GM13976 (cell line): ENCODE measurements around the gene MYH6.
"Not testable (repeated sequence)": the region's sequence is repeated elsewhere in the genome, so short reads cannot be mapped to it uniquely, and the experiment has no call there.

Source experiments
- DNase-seq: peaks from one replicate; pipeline ENCODE4 v3.0.0; 2012; ENCODE audit warnings: low spot score
- in situ Hi-C: fragments of 300-500 bp; cut with MboI; formaldehyde crosslinking; loops from one replicate; pipeline ENCODE4 v1.12.0; 2022; ENCODE audit warnings: low sequenced_read_pairs, mixed read lengths, inconsistent platforms; ENCODE audit not compliant: unreplicated experiment
- TF ChIP-seq, protein P1 (sequence below): IDR thresholded peaks from 2 replicates; pipeline ENCODE4 v1.5.1; 2012; ENCODE audit warnings: borderline replicate concordance, mild to moderate bottlenecking; ENCODE audit not compliant: insufficient read depth; ENCODE audit errors: extremely low read depth, missing control alignments, control extremely low read depth

Gene MYH6

GRCh38 chr14:23392613-23393012 is 15.5 kb downstream of the MYH6 start:
- TF ChIP-seq, protein P1, sequence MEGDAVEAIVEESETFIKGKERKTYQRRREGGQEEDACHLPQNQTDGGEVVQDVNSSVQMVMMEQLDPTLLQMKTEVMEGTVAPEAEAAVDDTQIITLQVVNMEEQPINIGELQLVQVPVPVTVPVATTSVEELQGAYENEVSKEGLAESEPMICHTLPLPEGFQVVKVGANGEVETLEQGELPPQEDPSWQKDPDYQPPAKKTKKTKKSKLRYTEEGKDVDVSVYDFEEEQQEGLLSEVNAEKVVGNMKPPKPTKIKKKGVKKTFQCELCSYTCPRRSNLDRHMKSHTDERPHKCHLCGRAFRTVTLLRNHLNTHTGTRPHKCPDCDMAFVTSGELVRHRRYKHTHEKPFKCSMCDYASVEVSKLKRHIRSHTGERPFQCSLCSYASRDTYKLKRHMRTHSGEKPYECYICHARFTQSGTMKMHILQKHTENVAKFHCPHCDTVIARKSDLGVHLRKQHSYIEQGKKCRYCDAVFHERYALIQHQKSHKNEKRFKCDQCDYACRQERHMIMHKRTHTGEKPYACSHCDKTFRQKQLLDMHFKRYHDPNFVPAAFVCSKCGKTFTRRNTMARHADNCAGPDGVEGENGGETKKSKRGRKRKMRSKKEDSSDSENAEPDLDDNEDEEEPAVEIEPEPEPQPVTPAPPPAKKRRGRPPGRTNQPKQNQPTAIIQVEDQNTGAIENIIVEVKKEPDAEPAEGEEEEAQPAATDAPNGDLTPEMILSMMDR: no peak
- no peak for DNase-seq
- in situ Hi-C loops: no loop called here

GRCh38 chr14:23389871-23390270 is 18.2 kb downstream of the MYH6 start:
- DNase-seq, in situ Hi-C loops: not testable (repeated sequence)

GRCh38 chr14:23389396-23389795 is 18.7 kb downstream of the MYH6 start:
- in situ Hi-C loops: no loop called here
- DNase-seq: no peak
- TF ChIP-seq, protein P1: no peak

DNA sequence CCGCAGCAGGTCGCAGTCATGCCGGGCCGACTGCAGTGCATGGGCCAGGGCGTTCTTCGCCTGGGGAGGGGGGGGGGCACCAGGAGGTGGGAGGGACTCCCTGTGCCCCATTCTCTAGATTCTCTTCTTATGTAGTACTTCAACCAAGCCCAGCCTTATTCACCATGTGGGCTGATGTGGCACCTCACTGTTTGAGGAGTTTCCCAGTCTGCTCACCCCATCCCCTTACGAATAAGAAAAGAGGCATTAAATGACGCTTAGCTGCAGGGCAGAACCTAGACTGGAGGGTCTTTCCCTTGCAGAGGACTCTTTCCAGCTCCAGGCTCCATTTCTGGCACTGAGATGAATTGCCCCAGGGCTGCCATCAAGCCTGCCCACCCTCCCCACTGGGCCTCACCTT is 19.1 kb downstream of the MYH6 start:
- no peak for DNase-seq
- TF ChIP-seq, protein P1: no peak
- in situ Hi-C loops: no loop called here

GRCh38 chr14:23387916-23388882 is 19.9 kb downstream of the MYH6 start:
- DNase-seq: no peak
- in situ Hi-C loops: no loop called here
- TF ChIP-seq, protein P1: no peak

- DNase-seq: no peak
- TF ChIP-seq, protein P1: no peak
- in situ Hi-C loops: no loop called here
These were observed 21.1 kb downstream of the MYH6 start for GRCh38 chr14:23386999-23387398.

- DNase-seq, in situ Hi-C loops: not testable (repeated sequence)
These were observed 21.8 kb downstream of the MYH6 start for GRCh38 chr14:23386266-23386657.
